ENCODE results near the gene FEZ2. TPM values are rescaled to one million over a fixed set of nuclear protein-coding genes. Genes with fewer than 3 reads are reported as not detected.

Gene FEZ2, protein sequence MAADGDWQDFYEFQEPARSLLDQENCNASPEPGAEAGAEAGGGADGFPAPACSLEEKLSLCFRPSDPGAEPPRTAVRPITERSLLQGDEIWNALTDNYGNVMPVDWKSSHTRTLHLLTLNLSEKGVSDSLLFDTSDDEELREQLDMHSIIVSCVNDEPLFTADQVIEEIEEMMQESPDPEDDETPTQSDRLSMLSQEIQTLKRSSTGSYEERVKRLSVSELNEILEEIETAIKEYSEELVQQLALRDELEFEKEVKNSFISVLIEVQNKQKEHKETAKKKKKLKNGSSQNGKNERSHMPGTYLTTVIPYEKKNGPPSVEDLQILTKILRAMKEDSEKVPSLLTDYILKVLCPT
- 38.3 and 90.0 TPM in 2 replicates for polyA plus RNA-seq (2011; rRNA removed)
- polyA minus RNA-seq (2011; rRNA and poly(A)+ RNA removed), result 16.5 and 18.5 TPM in 2 replicates

GRCh38 chr2:36597532-36598377, at the start of gene FEZ2:
Gene FEZ2 (minus strand): TSS chr2:36598168. CDS start chr2:36598142, 26 bp downstream.
- CTCF ChIA-PET, result interaction anchor here (0.7 kb wide), 1 partner anchor 67 kb away, joined by 3 read pairs; no protein-coding TSS in a partner anchor
- no peak for DNase-seq (ENCODE audit: low read depth)
- Histone ChIP-seq H3K4me3 (ENCODE audit: low read depth, low read length) (peak within 1 kb of the TSS; percentile 87), H3K36me3 (ENCODE audit: control insufficient read depth, insufficient read depth, low read length) (peaks cover 3% of the 10 kb centered on the region; the same call in 1 of the 2 replicates), H3K27me3 (ENCODE audit: control insufficient read depth, insufficient read depth, low read length) (no peaks in the 10 kb centered on the region)
- POLR2A ChIA-PET, result interaction anchor here (0.7 kb wide), 1 partner anchor 69 kb away, joined by 3 read pairs; no protein-coding TSS in a partner anchor
- no peak for TF ChIP-seq CTCF (IDR thresholded peaks at IDR 0.05; ENCODE audit: insufficient read depth, low read depth, low read length)

DNA sequence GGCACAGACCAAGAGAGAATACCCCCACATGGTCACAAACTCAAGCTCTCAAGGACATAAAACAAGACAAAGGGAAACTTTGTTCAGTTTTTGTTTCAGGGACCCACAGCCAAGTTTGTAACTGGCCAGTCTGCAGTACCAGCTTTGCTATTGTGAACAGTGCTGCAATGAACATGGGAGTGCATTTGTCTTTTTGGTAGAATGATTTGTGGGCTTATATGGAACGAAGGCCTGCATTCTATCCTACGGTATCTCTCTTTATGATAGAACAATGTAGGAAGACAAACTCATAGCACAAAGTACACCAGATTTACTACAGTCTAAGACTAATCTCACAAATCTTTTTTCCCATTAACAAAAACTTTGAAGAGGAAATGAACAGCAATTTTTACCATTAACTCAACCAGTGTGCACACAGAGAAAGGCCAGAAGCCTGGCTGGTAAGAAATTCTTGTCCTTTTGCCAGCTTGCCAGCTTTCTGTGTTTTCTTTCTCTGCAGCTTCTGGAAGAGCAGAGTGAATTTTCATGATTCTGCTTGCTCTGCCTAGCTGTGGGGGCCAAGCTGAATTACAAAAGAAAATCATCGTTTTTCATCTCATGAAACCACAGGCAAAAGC, 37.1 kb upstream of the FEZ2 start:
- Histone ChIP-seq H3K36me3 (ENCODE audit: control insufficient read depth, insufficient read depth, low read length) (no peaks in the 10 kb centered on the region), H3K4me3 (ENCODE audit: low read depth, low read length) (no peak overlapping the region), H3K27me3 (ENCODE audit: control insufficient read depth, insufficient read depth, low read length) (no peaks in the 10 kb centered on the region)
- DNase-seq (ENCODE audit: low read depth), result no peak
- ChIA-PET CTCF (no interaction called here), POLR2A (no interaction called here)
- no peak for TF ChIP-seq CTCF (IDR thresholded peaks at IDR 0.05; ENCODE audit: insufficient read depth, low read depth, low read length)

DNA sequence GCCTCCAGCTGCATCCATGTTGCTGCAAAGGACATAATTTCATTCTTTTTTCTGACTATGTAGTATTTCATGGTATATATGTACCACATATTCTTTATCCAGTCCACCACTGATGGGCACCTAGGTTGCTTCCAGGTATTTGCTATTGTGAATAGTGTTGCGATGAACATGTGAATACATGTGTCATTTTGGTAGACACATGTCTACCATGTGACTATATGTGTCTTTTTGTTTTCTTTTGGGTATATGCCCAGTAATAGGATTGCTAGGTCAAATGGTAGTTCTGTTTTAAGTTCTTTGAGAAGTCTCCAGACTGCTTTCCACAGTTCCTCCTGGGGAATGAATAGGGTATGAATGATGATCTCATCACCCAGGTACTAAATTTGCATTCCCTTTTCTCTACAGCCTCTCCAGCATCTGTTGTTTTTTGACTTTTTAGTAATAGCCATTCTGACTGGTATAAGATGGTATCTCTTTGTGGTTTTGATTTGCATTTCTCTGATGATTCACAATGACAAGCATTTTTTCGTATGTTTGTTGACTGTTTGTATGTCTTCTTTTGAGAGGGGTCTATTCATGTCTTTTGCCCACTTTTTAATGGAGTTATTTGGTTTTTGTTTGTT, 35.6 kb upstream of the FEZ2 start:
- ChIA-PET POLR2A (no interaction called here), CTCF (interaction anchor here (1.0 kb wide), 1 partner anchor 13 kb away, joined by 3 read pairs; no protein-coding TSS in a partner anchor)
- Histone ChIP-seq H3K27me3 (ENCODE audit: control insufficient read depth, insufficient read depth, low read length) (no peaks in the 10 kb centered on the region), H3K4me3 (ENCODE audit: low read depth, low read length) (no peak overlapping the region), H3K36me3 (ENCODE audit: control insufficient read depth, insufficient read depth, low read length) (no peaks in the 10 kb centered on the region)
- no peak for TF ChIP-seq CTCF (IDR thresholded peaks at IDR 0.05; ENCODE audit: insufficient read depth, low read depth, low read length)
- DNase-seq (ENCODE audit: low read depth), result no peak

DNA sequence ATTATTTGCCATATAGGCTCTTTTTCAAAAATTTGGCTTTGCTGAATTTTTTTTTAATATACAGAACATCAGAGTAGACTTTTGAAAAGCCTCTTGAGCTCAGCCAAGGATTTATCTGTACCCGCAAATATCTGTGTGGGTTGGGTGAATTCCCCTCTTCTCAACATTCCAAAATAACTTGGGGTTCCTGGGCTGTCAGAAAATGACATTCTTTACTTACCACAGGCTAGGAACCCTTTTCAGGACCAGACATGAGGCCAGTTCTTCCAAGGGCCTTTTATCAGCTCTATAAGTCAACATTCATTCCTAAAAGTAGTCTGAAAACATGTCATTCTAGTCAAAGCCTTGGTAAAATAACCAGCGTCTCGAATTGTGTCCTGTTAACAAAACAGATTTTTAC, 28.8 kb upstream of the FEZ2 start:
- H3K4me3 ChIP-seq (ENCODE audit: low read depth, low read length), result no peak overlapping the region
- POLR2A ChIA-PET, result no interaction called here
- DNase-seq (ENCODE audit: low read depth), result no peak
- CTCF ChIA-PET, result interaction anchor here (1.7 kb wide), 1 partner anchor 37 kb away, joined by 4 read pairs; no protein-coding TSS in a partner anchor
- no peaks in the 10 kb centered on the region for H3K36me3 ChIP-seq (ENCODE audit: control insufficient read depth, insufficient read depth, low read length)
- H3K27me3 ChIP-seq (ENCODE audit: control insufficient read depth, insufficient read depth, low read length), result no peaks in the 10 kb centered on the region
- no peak for TF ChIP-seq CTCF (IDR thresholded peaks at IDR 0.05; ENCODE audit: insufficient read depth, low read depth, low read length)
